Neural cell (in vitro differentiated cells): ENCODE measurements around the gene GALNT2. TPM values are rescaled to one million over a fixed set of nuclear protein-coding genes. Genes with fewer than 3 reads are reported as not detected.

Experiments used
- H2AFZ ChIP-seq: fragments of 200-600, 300-800 bp; sonication (generic), shearing (Covaris generic); 2 replicates; pipeline ENCODE4 v1.6.0; 2014; ENCODE audit warnings: low read depth, mild to moderate bottlenecking, antibody characterized with exemption, low read length, moderate library complexity
- H3F3A ChIP-seq: fragments of 200-600 bp; shearing (Covaris generic); 2 replicates; pipeline ENCODE4 v1.6.1; 2016; ENCODE audit warnings: mild to moderate bottlenecking, moderate library complexity, mixed read lengths, antibody characterized with exemption, low read length; ENCODE audit not compliant: insufficient read depth, poor library complexity, severe bottlenecking
- H3K27ac ChIP-seq: fragments of 200-600, 300-800 bp; sonication (generic), shearing (Covaris generic); 2 replicates; pipeline ENCODE4 v1.5.1; 2014; ENCODE audit warnings: mild to moderate bottlenecking, low read length, moderate library complexity
- H3K27me3 ChIP-seq: fragments of 300-800, 200-600 bp; sonication (generic), shearing (Covaris generic); 2 replicates; pipeline ENCODE4 v1.6.0; 2014; ENCODE audit warnings: mild to moderate bottlenecking, low read depth, low read length, moderate library complexity; ENCODE audit not compliant: insufficient read depth
- H3K36me3 ChIP-seq: fragments of 300-800, 200-600 bp; sonication (generic), shearing (Covaris generic); 2 replicates; pipeline ENCODE4 v1.5.1; 2014; ENCODE audit warnings: mild to moderate bottlenecking, antibody characterized with exemption, low read length, moderate library complexity; ENCODE audit not compliant: insufficient read depth
- H3K4me2 ChIP-seq: fragments of 300-800, 200-600 bp; sonication (generic), shearing (Covaris generic); 2 replicates; pipeline ENCODE4 v1.6.0; 2014; ENCODE audit warnings: mild to moderate bottlenecking, low read length
- H3K4me3 ChIP-seq: fragments of 300-800, 200-600 bp; sonication (generic), shearing (Covaris generic); 2 replicates; pipeline ENCODE4 v1.5.1; 2014; ENCODE audit warnings: mild to moderate bottlenecking, low read length, moderate library complexity
- H3K79me2 ChIP-seq: fragments of 200-600 bp; shearing (Covaris generic); replicated peaks from 2 replicates; pipeline ENCODE4 v1.6.0; 2014; ENCODE audit warnings: mild to moderate bottlenecking, low read length, moderate library complexity; ENCODE audit not compliant: insufficient read depth
- H3K9ac ChIP-seq: fragments of 300-800, 200-600 bp; sonication (generic), shearing (Covaris generic); 2 replicates; pipeline ENCODE4 v1.6.1; 2016; ENCODE audit warnings: mild to moderate bottlenecking, low read length, mixed read lengths
- H3K9me2 ChIP-seq: fragments of 200-600 bp; shearing (Covaris generic); 2 replicates; pipeline ENCODE4 v1.6.1; 2016; ENCODE audit warnings: mild to moderate bottlenecking, low read length, mixed read lengths; ENCODE audit not compliant: insufficient read depth
- H3K9me3 ChIP-seq: fragments of 200-600, 300-800 bp; sonication (generic), shearing (Covaris generic); 2 replicates; pipeline ENCODE4 v1.6.1; 2016; ENCODE audit warnings: mild to moderate bottlenecking, mixed run types, low read length, moderate library complexity, mixed read lengths
- H4K20me1 ChIP-seq: fragments of 200-600 bp; shearing (Covaris generic); 2 replicates; pipeline ENCODE4 v1.6.1; 2016; ENCODE audit warnings: mild to moderate bottlenecking, mixed run types; ENCODE audit not compliant: insufficient read depth
- CTCF ChIP-seq: fragments of 450-650 bp; IDR thresholded peaks from 2 replicates; pipeline ENCODE4 v1.5.1; 2014; ENCODE audit warnings: antibody characterized with exemption, mild to moderate bottlenecking, moderate library complexity; ENCODE audit not compliant: poor library complexity, severe bottlenecking
- EP300 ChIP-seq: fragments of 450-650 bp; conservative IDR thresholded peaks from 2 replicates; pipeline ENCODE4 v1.6.1; 2014; ENCODE audit warnings: antibody characterized with exemption, mild to moderate bottlenecking, moderate library complexity; ENCODE audit not compliant: poor library complexity, severe bottlenecking
- EZH2 ChIP-seq: fragments of 200-600, 300-800 bp; shearing (Covaris generic), sonication (generic); IDR thresholded peaks from 2 replicates; pipeline ENCODE4 v1.6.1; 2014; ENCODE audit warnings: antibody characterized with exemption, low read length, borderline replicate concordance, mild to moderate bottlenecking; ENCODE audit not compliant: insufficient read depth, poor library complexity, severe bottlenecking
- MXI1 ChIP-seq: fragments of 450-650 bp; conservative IDR thresholded peaks from 2 replicates; pipeline ENCODE4 v1.6.1; 2014; ENCODE audit warnings: antibody characterized with exemption, mild to moderate bottlenecking; ENCODE audit not compliant: poor library complexity, severe bottlenecking
- RAD21 ChIP-seq: fragments of 450-650 bp; conservative IDR thresholded peaks from 2 replicates; pipeline ENCODE4 v1.6.1; 2014; ENCODE audit warnings: antibody characterized with exemption, mild to moderate bottlenecking, moderate library complexity
- REST ChIP-seq: IDR thresholded peaks from 2 replicates; pipeline ENCODE4 v1.6.1; 2012; ENCODE audit warnings: borderline replicate concordance
- SMC3 ChIP-seq: fragments of 450-650 bp; conservative IDR thresholded peaks from 2 replicates; pipeline ENCODE4 v1.6.1; 2014; ENCODE audit warnings: antibody characterized with exemption, mild to moderate bottlenecking, moderate library complexity; ENCODE audit not compliant: poor library complexity
- TAF1 ChIP-seq: IDR thresholded peaks from 2 replicates; pipeline ENCODE4 v1.6.1; 2012; ENCODE audit warnings: low read depth
- polyA plus RNA-seq: library from polyadenylated mRNA; depleted of rRNA; stranded (reverse); fragments of >200 nt; gene quantifications from 2 replicates; pipeline ENCODE4 v1.2.3, GENCODE V29; 2014

GALNT2 gene
- polyA plus RNA-seq, 1 donor from 2014 or later = 38.8 TPM

- Histone ChIP-seq H3K36me3 (no peaks in the 10 kb centered on the region), H3K79me2 (peaks cover 6% of the 10 kb centered on the region), H2AFZ (no peak overlapping the region), H3K9ac (no peak overlapping the region), H3K9me2 (no peaks in the 10 kb centered on the region), H3F3A (no peaks in the 10 kb centered on the region), H4K20me1 (no peaks in the 10 kb centered on the region), H3K27me3 (no peaks in the 10 kb centered on the region), H3K4me2 (no peak overlapping the region), H3K9me3 (no peaks in the 10 kb centered on the region), H3K4me3 (no peak overlapping the region), H3K27ac (peak overlapping the region; percentile 12)
- TF ChIP-seq SMC3 (no peak), RAD21 (no peak), EP300 (no peak)
These were observed 119.2 kb downstream of the GALNT2 start for GRCh38 chr1:230186003-230186863.

- Histone ChIP-seq H4K20me1 (no peaks in the 10 kb centered on the region), H3K4me3 (no peak overlapping the region), H3K27ac (no peak overlapping the region), H3K9me2 (no peaks in the 10 kb centered on the region), H3F3A (no peaks in the 10 kb centered on the region), H3K27me3 (no peaks in the 10 kb centered on the region), H3K79me2 (peaks cover 6% of the 10 kb centered on the region), H3K36me3 (no peaks in the 10 kb centered on the region), H3K9ac (no peak overlapping the region), H2AFZ (no peak overlapping the region), H3K4me2 (no peak overlapping the region), H3K9me3 (no peaks in the 10 kb centered on the region)
- no peak for TF ChIP-seq REST
- no peak for TF ChIP-seq SMC3
- no peak for TF ChIP-seq TAF1
- no peak for TF ChIP-seq CTCF
- TF ChIP-seq RAD21 = no peak
- no peak for TF ChIP-seq MXI1
- TF ChIP-seq EP300 = no peak
- no peak for TF ChIP-seq EZH2
These were observed 119.8 kb downstream of the GALNT2 start for GRCh38 chr1:230186874-230187273.
